ENCODE data around the gene ADAMTS3.

DNA sequence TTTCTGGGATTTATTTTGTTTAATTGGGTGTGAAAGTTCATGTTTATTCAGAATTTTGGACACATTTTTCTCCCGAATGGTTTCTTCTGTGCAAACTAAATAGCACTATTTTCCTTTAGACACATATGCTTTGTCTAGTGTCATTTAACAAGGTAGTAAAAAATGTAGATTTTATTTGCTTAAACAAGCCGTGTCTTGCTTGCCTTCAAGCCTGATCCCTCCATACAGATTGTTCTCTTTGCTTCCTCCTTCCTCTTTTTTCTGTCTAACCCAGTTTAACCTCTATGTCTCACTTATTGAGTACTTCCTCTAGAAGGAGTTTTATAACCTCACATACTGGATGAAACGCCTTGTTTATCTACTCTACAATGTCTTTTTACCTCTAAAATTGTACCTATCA is 325.4 kb downstream of the ADAMTS3 start:
- TF ChIP-seq ZNF302 (CRISPR knock-in tag; IDR thresholded peaks at IDR 0.05) (no peak), CEBPB (IDR thresholded peaks at IDR 0.05) (no peak), CHD2 (IDR thresholded peaks at IDR 0.05; ENCODE audit: low read length, partially characterized antibody) (no peak), MAFK (IDR thresholded peaks at IDR 0.05; ENCODE audit: partially characterized antibody) (no peak), CTCF (IDR thresholded peaks at IDR 0.05) (no peak)
